Right atrium auricular region (tissue), 2 donors: Measurements from ENCODE around the gene RBP3. TPM values are rescaled to one million over a fixed set of nuclear protein-coding genes. Genes with fewer than 3 reads are reported as not detected.

Source experiments
- DNase-seq: peaks from one replicate; pipeline ENCODE4 v3.0.0-alpha.2; 2019; ENCODE audit warnings: low spot score
- H3K27ac ChIP-seq, 2 donors: fragments of 200-600 bp; sonication (generic); 1 replicate in 1 of 2; 2 replicates in 1 of 2; pipeline ENCODE4 v1.5.1; 2016 to 2019
- H3K27me3 ChIP-seq, 2 donors: fragments of 200-600 bp; sonication (generic); one replicate each; pipeline versions ENCODE4 v1.5.1 to v1.6.0; 2017 to 2019
- H3K36me3 ChIP-seq: fragments of 200-600 bp; sonication (generic); one replicate; pipeline ENCODE4 v1.5.1; 2016
- H3K4me1 ChIP-seq, 2 donors: fragments of 200-600 bp; sonication (generic); one replicate each; pipeline versions ENCODE4 v1.5.1 to v1.6.0; 2017 to 2019
- H3K4me3 ChIP-seq, 2 donors: fragments of 200-600 bp; sonication (generic); 1 replicate in 1 of 2; 2 replicates in 1 of 2; pipeline ENCODE4 v1.5.1; 2017 to 2019; ENCODE audit warnings: mild to moderate bottlenecking in 1 of 2, moderate library complexity in 1 of 2
- H3K9me3 ChIP-seq, 2 donors: fragments of 200-600 bp; sonication (generic); one replicate each; pipeline ENCODE4 v1.5.1; 2019
- CTCF ChIP-seq, 2 donors: fragments of 200-600 bp; sonication (generic); IDR thresholded peaks; one replicate each; pipeline ENCODE4 v1.5.1; 2019; ENCODE audit warnings: antibody characterized with exemption in 2 of 2
- total RNA-seq, 2 donors: library from RNA; depleted of rRNA; stranded (reverse); fragments of >200 nt; gene quantifications; one replicate each; pipeline ENCODE4 v1.1.0, GENCODE V29; 2016

The RBP3 gene
- total RNA-seq, 2 donors from 2014 or later: not detected

GRCh38 chr10:47388879-47389278, 40.7 kb downstream of the RBP3 start:
- Histone ChIP-seq H3K4me3 (no peak overlapping the region), H3K9me3 (no peaks in the 10 kb centered on the region), H3K27me3 (no peaks in the 10 kb centered on the region), H3K4me1 (peaks cover 0 to 2% of the 10 kb centered on the region in 2 donors), H3K36me3 (no peaks in the 10 kb centered on the region), H3K27ac (no peak overlapping the region)
- no peak for TF ChIP-seq CTCF (IDR thresholded peaks at IDR 0.05)
- DNase-seq: no peak

GRCh38 chr10:47389619-47390018, 41.5 kb downstream of the RBP3 start:
- H3K4me1 ChIP-seq: no peaks in the 10 kb centered on the region
- H3K27ac ChIP-seq: no peak overlapping the region
- no peak for TF ChIP-seq CTCF (IDR thresholded peaks at IDR 0.05)
- H3K27me3 ChIP-seq: no peaks in the 10 kb centered on the region
- no peak overlapping the region for H3K4me3 ChIP-seq
- H3K9me3 ChIP-seq: no peaks in the 10 kb centered on the region
- no peak for DNase-seq
- no peaks in the 10 kb centered on the region for H3K36me3 ChIP-seq

GRCh38 chr10:47396311-47396717, 48.2 kb downstream of the RBP3 start:
- Histone ChIP-seq H3K4me3 (no peak overlapping the region), H3K4me1 (no peaks in the 10 kb centered on the region), H3K27me3 (no peaks in the 10 kb centered on the region), H3K9me3 (no peaks in the 10 kb centered on the region), H3K36me3 (no peaks in the 10 kb centered on the region), H3K27ac (no peak overlapping the region)
- TF ChIP-seq CTCF (IDR thresholded peaks at IDR 0.05): no peak
- no peak for DNase-seq

GRCh38 chr10:47397256-47397655, 49.1 kb downstream of the RBP3 start:
- Histone ChIP-seq H3K9me3 (no peaks in the 10 kb centered on the region), H3K27ac (no peak overlapping the region), H3K4me3 (no peak overlapping the region), H3K27me3 (no peaks in the 10 kb centered on the region), H3K4me1 (peaks cover 0 to 5% of the 10 kb centered on the region in 2 donors), H3K36me3 (no peaks in the 10 kb centered on the region)
- TF ChIP-seq CTCF (IDR thresholded peaks at IDR 0.05): no peak
- no peak for DNase-seq

GRCh38 chr10:47400251-47400650, 52.1 kb downstream of the RBP3 start:
- Histone ChIP-seq H3K4me1 (peaks cover 0 to 22% of the 10 kb centered on the region in 2 donors), H3K4me3 (no peak overlapping the region), H3K27ac (no peak overlapping the region), H3K9me3 (no peaks in the 10 kb centered on the region), H3K27me3 (no peaks in the 10 kb centered on the region), H3K36me3 (no peaks in the 10 kb centered on the region)
- TF ChIP-seq CTCF (IDR thresholded peaks at IDR 0.05): no peak
- no peak for DNase-seq

- H3K4me3 ChIP-seq: no peak overlapping the region
- DNase-seq: no peak
- no peak overlapping the region for H3K27ac ChIP-seq
- H3K9me3 ChIP-seq: no peaks in the 10 kb centered on the region
- peaks cover 0 to 22% of the 10 kb centered on the region in 2 donors for H3K4me1 ChIP-seq
- H3K36me3 ChIP-seq: no peaks in the 10 kb centered on the region
- no peak for TF ChIP-seq CTCF (IDR thresholded peaks at IDR 0.05)
- H3K27me3 ChIP-seq: no peaks in the 10 kb centered on the region
These were observed 52.6 kb downstream of the RBP3 start for GRCh38 chr10:47400786-47401185.
